ENCODE measurements around the gene UCKL1.

DNA sequence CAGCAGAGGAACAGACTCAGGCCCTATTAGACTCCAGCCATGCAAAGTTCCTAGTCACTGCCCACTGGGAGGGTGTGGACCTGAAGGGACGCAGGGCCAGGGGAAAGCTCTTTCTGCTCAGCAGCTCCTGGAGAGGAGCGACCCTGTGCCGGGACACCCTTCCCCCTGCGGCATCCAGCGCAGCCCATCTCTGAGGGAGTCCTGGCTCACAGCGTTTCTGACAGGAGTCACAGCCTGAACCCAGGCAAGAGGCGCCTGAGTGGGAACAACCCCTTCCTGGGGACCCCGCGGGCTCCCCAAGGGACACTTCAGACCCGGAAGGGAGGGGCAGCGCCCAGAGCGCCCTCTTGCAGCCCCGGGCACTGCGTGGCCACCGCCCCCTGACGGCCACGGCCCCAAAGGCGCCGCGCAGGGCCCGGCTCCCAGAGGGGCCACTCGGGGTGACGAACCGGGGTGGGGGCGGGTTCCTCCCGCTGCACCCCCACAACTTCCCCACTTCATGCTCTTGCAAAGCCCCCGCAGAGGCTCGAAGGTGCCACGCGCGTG, 862 bp downstream of the UCKL1 start:
- peak in 1 of 3 donors; percentile 6 for TF ChIP-seq CTCF (IDR thresholded peaks at IDR 0.05)
- no peak for TF ChIP-seq POLR2AphosphoS5 (IDR thresholded peaks at IDR 0.05)
